Ramos (cell line): ENCODE results near the gene RAB5A.
"Not testable (repeated sequence)": the region's sequence is repeated elsewhere in the genome, so short reads cannot be mapped to it uniquely, and the experiment has no call there.

ENCODE experiments used
- in situ Hi-C: fragments of 300-500 bp; cut with MboI; formaldehyde crosslinking; loops from one replicate; pipeline ENCODE4 v1.14.3; 2022; ENCODE audit warnings: low sequenced_read_pairs; ENCODE audit not compliant: unreplicated experiment

RAB5A gene

DNA sequence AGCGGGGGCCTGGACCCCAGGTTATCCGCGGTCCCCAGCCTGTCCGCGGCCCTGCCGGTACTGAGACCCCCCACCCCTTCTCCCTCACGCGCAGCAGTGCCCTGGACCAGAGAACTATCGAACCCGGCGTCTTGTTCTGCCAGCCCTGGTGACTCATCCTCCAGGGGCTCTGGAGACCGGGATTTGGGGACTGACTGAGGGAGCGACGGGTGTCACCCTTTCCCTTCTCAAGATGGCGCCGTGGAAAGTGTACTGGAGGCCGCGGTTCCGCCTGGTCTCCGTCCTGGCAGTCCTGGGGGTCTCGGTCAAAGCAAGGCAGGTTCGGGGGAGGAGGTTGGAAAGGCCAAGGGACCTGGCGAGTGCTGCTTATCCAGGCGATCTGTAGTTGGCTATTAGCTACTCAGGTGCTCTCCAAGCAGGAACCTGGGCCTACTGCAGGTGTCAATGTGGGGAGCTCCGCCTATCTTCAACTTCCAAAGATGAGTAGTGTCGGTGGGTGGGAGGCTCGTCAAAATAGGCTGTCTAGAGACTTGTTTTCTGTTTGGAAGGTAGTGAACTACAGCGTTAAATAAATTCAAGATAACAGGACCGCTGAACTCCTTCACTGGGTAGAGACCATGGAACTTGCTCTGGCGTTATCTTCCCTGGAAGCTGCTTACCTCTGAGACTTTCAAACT is 790 bp downstream of the RAB5A start:
- in situ Hi-C loops = no loop called here

DNA sequence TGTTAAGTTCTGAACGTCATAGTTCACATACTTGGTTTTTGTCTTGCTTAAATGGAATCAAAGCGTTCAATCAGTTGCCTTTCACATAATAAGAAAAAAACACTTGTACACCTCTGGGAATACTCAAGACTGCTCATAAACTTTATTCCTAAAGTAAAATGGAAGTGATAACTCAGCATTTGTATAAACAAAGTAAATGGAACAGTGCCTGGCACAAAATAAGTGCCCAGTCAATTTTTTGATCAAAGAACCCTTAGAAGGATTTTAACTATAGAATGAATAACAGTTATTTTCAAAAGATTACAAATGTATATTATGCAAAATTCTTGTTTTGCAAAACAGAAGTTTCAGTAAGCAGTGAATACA is 1.3 kb downstream of the RAB5A start:
- in situ Hi-C loops = no loop called here

DNA sequence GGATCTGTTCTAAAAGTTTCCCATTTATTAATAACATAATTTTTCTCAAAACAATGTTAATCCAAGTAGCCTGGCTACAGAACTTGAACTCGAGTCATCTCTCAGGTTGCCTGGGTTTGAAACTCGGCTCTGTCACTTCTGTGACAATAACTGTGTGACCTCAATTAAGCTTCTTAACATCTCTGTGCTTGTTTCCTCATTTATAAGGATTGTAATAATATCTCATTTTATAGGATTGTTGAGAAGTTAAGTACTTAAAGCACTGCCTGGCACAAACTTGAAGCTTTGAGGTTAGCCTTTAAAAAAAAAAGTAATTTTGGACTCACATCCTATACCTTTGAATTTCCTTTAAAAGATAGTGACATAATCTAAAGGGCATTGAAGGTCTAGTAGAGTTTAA is 3.4 kb downstream of the RAB5A start:
- in situ Hi-C loops = no loop called here

DNA sequence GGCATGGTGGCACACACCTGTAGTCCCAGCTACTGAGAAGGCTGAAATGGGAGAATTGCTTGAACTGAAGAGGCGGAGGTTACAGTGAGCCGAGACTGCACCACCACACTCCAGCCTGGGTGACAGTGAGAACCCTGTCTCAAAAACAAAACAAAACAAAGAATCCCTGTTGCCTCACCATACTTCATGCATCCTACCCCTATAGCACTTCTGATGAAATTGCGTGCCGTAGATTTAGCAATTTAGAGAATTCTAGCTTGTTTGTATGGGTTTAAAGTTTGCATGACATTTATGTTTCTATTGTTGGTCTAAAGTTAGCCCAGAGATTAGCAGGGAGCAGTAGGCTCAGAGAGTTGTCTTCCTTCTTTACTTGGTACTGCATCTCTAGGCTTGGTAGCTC is 7.8 kb downstream of the RAB5A start:
- in situ Hi-C loops = no loop called here

DNA sequence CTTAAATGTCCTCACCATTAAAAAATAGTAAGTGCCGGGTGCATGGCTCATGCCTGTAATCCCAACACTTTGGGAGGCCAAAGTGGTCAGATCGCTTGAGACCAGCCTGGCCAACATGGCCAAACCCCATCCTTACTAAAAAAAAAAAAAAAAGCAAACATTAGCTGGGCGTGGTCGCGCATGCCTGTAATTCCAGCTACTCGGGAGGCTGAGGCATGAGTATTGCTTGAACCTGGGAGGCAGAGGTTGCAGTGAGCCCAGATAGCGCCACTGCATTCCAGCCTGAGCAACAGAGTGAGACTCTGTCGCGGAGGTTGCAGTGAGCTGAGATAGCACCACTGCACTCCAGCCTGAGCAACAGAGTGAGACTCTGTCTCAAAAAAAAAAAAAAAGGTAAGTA is 10.5 kb downstream of the RAB5A start:
- in situ Hi-C loops = not testable (repeated sequence)

DNA sequence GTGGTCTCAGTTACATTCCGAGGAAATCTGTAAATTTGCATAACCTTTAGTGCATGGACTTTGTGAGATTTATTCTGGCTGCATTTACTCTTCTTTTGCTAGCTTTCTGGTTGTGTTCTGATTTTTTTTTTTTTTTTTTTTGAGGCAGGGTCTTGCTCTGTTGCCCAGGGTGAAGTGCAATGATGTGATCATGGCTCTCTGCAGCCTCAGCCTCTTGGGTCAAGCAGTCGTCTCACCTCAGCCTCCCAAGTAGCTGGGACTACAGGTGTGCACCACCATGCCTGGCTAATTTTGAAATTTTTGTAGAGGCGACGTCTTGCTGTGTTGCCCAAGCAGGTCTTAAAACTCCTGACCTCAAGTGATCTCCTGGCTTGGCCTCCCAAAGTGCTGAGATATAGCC is 12.6 kb downstream of the RAB5A start:
- in situ Hi-C loops = no loop called here

DNA sequence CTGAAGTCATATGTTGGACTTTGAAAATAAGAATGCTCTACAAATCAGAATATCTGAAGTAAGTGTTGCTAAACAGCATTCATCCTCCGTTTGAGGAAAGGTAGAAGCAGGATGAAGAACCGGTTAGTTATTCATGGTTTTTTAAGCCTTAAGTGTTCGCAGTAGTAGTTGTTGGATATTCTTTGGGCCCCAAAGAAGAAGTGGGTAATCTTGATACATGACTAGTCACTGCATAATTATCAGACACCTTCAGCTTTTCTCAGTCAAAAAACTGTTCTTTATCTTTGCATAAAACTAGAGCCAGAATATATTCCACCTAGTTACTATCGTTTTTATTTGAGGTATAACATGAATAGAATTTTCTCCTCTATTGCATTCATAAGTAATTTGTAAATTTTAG is 13.8 kb downstream of the RAB5A start:
- in situ Hi-C loops = no loop called here

DNA sequence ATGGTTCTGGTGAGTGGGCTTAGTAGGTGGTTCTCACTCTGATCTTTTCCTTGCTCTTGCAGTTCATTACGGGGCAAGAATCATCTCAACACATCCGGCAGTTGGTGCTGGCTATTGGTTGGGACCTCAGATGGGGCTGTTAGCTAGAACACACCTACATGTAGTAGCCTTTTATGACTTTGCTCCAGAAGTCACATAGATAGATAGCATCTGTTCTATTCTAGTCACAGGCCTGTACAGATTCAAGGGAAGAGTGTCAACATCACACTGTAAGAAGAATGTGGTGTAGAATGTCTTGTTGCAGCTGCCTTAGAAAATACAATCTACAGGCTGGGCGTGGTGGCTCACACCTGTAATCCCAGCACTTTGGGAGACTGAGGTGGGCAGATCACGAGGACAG is 15.1 kb downstream of the RAB5A start:
- in situ Hi-C loops = no loop called here

DNA sequence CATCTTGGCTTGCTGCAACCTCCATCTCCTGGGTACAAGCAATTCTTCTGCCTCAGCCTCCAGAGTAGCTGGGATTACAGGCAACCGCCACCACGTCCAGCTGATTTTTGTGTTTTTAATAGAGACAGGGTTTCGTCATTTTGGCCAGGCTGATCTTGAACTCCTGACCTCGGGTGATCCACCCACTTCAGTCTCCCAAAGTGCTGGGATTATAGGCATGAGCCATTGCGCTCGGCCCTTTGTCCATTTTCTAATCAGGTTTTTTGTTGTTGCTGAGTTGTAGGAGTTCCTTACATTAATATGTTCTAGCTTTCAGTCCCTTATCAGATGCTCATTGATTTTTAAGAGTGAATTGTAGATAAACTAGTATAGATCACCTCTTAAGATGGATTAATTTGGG is 20.3 kb downstream of the RAB5A start:
- in situ Hi-C loops = no loop called here

DNA sequence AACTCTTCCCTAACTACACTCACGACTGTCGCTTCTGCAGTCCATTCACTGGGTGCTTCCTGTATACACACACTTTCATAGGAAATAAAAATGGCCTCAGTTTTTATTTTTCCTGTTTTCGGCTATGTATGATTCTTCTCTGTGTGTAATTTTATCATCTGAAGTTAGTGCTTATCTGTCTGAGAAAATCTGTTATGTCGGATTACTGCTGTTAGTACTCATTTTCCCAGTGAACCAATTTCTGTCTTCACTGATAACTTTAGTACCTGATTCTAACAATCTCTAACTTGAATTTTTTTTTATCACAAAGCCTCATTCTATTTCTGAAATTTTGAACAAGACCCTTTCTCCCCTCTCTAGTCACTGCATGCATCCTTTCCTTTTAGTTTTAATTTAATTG is 20.9 kb downstream of the RAB5A start:
- in situ Hi-C loops = no loop called here

DNA sequence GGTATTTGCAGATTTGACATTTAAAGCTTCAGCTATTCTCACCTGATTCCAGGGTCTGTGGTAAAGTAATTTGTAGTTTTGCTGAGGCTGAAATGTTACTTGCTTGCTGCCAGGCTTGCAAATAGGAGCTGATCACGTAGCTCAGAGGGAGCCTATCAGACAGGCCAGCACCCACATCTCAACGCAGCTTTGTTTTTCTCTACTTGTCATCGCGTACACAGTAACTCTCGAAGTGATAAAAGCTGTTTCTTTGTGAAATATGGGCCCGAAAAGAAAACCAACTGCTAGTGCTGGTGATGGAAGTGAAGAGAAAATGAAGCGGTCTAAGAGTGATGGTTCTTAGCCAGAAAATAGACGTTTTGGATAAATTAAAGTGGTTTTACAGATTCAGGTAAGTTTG is 23.4 kb downstream of the RAB5A start:
- in situ Hi-C loops = no loop called here

DNA sequence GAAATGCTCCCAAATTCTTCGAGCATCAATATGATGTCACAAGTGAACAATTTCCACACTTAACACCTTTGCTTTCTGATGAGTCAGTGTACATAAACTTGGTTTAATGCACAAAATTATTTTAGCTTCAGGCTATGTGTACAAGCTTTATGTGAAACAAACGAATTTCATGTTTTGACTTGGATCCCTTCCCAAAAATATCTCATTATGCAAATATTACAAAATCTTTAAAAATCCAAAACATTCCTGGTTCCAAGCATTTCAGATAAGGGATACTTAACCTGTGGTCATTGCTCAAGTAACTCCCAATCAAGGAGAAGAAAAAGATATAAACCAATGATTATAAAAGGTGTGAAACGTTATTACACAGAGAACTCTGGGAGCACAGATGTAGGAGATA is 25.2 kb downstream of the RAB5A start:
- in situ Hi-C loops = no loop called here

DNA sequence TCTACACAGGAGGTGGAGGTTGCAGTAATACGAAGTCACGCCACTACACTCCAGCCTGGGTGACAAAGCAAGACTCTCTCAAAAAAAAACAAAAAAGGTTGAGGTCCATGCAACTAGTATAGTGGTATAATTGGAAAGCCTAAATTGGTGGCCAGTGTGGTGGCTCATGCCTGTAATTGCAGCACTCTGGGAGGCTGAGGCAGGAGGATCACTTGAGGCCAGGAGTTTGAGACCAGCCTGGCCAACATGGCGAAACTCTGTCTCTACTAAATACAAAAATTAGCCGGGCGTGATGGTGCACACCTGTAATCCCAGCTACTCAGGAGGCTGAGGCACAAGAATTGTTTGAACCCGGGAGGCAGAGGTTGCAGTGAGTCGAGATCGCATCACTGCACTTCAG is 42.0 kb downstream of the RAB5A start:
- in situ Hi-C loops = not testable (repeated sequence)

DNA sequence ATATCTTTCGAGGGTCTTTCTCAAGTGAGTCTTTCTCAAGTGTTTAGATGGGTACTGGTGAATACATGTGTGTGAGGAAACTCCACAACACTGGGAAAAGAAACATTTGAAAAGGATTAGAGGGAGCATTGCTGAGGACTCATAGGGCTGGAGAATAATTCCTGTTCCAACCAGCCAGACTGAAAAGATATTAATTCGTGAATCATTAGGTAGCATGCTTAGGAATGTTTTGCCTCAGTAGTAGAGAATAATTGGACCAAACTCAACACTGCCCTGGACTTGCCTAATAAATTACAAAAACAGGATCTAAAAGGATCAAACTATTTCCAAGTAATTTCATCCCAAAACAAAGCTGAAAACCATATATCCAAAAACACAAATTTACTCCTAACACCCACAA is 47.9 kb downstream of the RAB5A start:
- in situ Hi-C loops = no loop called here

DNA sequence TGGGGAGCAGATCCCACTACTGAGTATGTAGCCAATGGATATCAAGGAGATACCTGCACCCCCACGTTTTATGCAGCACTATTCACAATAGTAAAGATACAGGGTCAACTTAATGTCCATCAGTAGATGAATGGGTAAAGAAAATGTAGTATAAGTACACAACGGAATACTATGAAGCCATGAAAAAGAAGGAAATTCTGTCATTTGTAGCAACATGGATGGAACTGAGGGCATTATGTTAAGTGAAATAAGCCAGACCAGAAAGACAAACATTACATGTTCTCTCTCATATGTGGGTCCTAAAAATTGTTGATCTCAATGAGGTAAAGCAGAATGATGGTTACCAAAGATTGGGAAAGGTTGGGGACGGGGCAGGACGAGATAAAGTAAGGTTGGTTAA is 50.6 kb downstream of the RAB5A start:
- in situ Hi-C loops = no loop called here

DNA sequence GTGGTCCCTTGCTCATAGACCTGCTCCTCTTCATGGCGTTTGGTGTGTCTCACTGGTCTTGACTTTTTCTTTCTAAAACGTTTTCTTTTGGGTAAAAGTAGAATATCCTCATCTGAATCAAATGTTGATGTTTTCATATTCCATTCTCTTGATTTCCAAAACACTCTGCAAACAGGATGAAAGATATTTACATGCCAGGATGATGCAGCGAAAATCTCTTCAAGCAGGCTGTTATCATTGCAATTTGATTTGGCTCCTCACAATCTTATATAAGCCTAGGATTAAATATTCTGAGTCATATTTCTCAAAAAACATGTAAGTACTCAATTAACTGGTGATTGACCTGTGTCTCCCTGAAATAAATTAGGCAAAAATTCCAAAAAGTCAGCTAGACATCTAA is 55.0 kb downstream of the RAB5A start:
- in situ Hi-C loops = no loop called here

DNA sequence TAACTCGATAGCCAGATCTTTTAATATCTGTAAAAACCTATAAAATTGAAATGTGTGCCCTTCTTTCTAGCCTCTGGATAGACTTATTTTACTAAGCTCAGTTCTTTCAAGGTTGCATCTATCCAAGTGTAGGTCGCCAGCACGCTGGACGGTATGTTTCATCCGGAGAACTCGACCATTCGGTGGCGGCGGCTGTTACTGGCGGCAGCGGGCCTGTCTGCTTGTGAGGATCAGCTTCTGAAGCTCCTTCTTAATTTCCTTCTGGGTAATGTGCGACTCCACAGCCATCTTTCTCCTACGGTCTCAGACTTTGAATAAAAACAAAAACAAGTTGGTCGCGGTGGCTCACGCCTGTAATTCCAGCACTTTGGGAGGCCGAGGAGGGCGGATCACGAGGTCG is 61.1 kb downstream of the RAB5A start:
- in situ Hi-C loops = no loop called here

DNA sequence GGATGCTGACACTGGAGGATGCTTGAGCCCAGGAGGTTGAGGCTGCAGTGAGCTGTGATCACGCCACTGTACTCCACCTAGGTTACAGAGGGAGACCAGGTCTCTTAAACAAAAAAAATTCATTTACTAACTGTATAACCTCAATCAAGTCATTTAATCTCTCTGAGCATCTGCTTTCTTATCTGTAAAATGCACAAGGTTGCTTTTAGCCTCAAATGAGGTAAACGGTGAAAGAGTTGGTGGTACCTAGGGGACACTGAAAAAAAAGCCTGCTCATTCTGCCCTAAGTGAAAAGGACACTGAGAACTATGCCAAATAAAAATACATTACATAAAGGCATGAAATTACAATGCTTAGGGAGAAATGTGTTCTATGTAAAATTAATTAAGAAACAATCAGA is 61.7 kb downstream of the RAB5A start:
- in situ Hi-C loops = no loop called here

DNA sequence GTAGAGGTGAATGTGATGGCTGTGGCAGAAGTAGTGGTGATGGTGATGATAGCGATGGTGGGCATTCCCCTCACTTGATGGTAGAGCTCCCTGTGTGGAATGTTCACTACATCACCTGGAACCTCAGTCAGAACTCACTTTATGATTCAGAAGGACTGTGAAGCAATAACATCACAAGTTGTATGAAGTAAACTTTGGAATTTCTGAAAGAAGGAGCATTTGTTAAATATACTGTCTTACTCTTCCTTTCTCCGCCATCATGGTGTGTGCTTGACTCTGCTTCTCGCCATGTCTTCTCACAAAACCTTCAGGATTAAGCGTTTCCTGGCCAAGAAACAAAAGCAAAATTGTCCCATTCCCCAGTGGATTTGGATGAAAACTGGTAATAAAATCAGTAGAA is 65.3 kb downstream of the RAB5A start, which contains the start of gene PP2D1:
TSS of gene PP2D1 (minus strand) at position 101 of the 400 bp plus-strand sequence. CDS start 192 bp downstream, outside the sequence.
- in situ Hi-C loops = no loop called here

DNA sequence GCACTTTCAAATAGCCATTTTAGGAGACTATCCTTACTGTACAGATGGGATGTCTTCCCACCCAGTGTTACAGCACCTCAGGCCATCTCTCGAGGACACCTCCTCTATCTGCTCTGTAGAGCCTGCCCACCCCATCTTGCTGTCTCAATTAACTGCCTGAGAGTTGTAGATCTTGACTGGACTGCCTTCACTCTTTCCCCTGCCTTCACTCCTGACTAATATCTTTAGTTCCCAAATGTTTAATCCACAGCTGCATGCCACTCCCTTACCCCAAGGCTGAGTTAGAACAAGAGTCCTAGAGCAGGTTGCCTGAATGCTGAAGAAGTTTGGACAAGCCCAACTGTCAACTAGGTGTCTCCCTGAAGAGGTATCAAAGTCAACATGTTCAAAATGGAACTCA is 66.5 kb downstream of the RAB5A start:
- in situ Hi-C loops = no loop called here

DNA sequence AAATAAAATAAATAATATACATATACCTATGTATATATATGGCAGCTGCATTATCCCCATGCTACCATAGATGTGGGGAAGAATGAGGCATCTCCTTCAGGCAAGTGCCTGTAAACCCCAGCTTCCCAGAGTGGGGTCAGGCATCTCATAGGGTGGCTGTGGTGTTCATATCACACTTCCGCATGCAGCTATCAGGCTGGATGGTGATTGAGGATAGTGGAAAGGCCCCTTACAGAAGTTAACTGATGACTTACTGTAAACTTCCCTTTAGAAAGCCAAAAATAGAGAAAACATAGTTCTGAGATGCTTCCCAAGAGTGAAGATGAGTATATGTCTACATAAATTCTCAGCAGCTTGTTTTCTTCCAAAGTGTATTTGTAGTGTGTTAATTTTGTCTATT is 68.6 kb downstream of the RAB5A start:
- in situ Hi-C loops = no loop called here

DNA sequence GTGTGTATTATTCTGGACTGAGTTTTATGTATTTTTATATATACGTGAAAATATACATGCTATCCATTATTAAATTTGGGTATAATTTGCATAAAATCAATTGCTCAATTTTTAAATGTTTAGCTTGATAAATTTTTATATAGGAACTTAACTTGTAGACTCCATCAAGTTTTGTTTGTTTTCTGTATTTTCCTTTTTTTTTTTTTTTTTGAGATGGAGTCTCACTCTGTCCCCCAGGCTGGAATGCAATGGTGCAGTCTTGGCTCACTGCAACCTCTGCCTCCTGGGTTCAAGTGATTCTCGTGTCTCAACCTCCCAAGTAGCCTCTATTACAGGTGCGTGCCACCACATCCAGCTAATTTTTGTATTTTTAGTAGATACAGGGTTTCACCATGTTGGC is 69.2 kb downstream of the RAB5A start:
- in situ Hi-C loops = not testable (repeated sequence)
